Measurements from ENCODE around the gene POU3F2.

POU3F2 gene

GRCh38 chr6:98840385-98840784, 6.0 kb downstream of the POU3F2 start:
- ChIA-PET CTCF (interaction anchor here (0.6 to 1.0 kb wide), 2 partner anchors 70 to 71 kb away, joined by 3 read pairs; no protein-coding TSS in a partner anchor), POLR2A (no interaction called here)
- TF ChIP-seq NFRKB (IDR thresholded peaks at IDR 0.05) (no peak), LEF1 (IDR thresholded peaks at IDR 0.05; ENCODE audit: borderline replicate concordance) (no peak)
- no peak for DNase-seq (ENCODE audit: extremely low spot score)

GRCh38 chr6:98840996-98841513, 6.7 kb downstream of the POU3F2 start:
- ChIA-PET CTCF (no interaction called here), POLR2A (no interaction called here)
- no peak for DNase-seq (ENCODE audit: extremely low spot score)
- TF ChIP-seq SUZ12 (IDR thresholded peaks at IDR 0.05), result no peak
- no peak for TF ChIP-seq FOXM1 (IDR thresholded peaks at IDR 0.05; ENCODE audit: borderline replicate concordance)
- no peak for TF ChIP-seq FOXA1 (IDR thresholded peaks at IDR 0.05)
- no peak for TF ChIP-seq TARDBP (IDR thresholded peaks at IDR 0.05)
- TF ChIP-seq NFRKB (IDR thresholded peaks at IDR 0.05), result no peak
- TF ChIP-seq FOXK2 (IDR thresholded peaks at IDR 0.05), result no peak
- no peak for TF ChIP-seq CTBP1 (IDR thresholded peaks at IDR 0.05; ENCODE audit: borderline replicate concordance)
- TF ChIP-seq LEF1 (IDR thresholded peaks at IDR 0.05; ENCODE audit: borderline replicate concordance), result no peak
- TF ChIP-seq ARNT (IDR thresholded peaks at IDR 0.05), result no peak

- CTCF ChIA-PET, result no interaction called here
- POLR2A ChIA-PET, result no interaction called here
- DNase-seq (ENCODE audit: extremely low spot score), result no peak
- TF ChIP-seq FOXK2 (IDR thresholded peaks at IDR 0.05) (no peak), L3MBTL2 (conservative IDR thresholded peaks at IDR 0.05) (no peak), CTBP1 (IDR thresholded peaks at IDR 0.05; ENCODE audit: borderline replicate concordance) (no peak), SP1 (IDR thresholded peaks at IDR 0.05) (no peak), TARDBP (IDR thresholded peaks at IDR 0.05) (no peak), PKNOX1 (IDR thresholded peaks at IDR 0.05) (no peak), SUZ12 (IDR thresholded peaks at IDR 0.05) (no peak), LEF1 (IDR thresholded peaks at IDR 0.05; ENCODE audit: borderline replicate concordance) (no peak)
These were observed 7.4 kb downstream of the POU3F2 start for GRCh38 chr6:98841621-98842341.

- ChIA-PET CTCF (interaction anchor here (0.5 kb wide), 1 partner anchor 85 kb away, joined by 3 read pairs; no protein-coding TSS in a partner anchor), POLR2A (no interaction called here)
- no peak for DNase-seq (ENCODE audit: extremely low spot score)
- TF ChIP-seq NFRKB (IDR thresholded peaks at IDR 0.05), result no peak
- no peak for TF ChIP-seq LEF1 (IDR thresholded peaks at IDR 0.05; ENCODE audit: borderline replicate concordance)
- TF ChIP-seq CTBP1 (IDR thresholded peaks at IDR 0.05; ENCODE audit: borderline replicate concordance), result no peak
- no peak for TF ChIP-seq SUZ12 (IDR thresholded peaks at IDR 0.05)
- no peak for TF ChIP-seq HDGF (IDR thresholded peaks at IDR 0.05; ENCODE audit: borderline replicate concordance)
- TF ChIP-seq SP1 (IDR thresholded peaks at IDR 0.05), result no peak
These were observed 8.2 kb downstream of the POU3F2 start for GRCh38 chr6:98842342-98843180.

- ChIA-PET CTCF (interaction anchor here (0.5 to 0.6 kb wide), 2 partner anchors 84 to 1022 kb away, joined by 3 to 4 read pairs; no protein-coding TSS in a partner anchor), POLR2A (no interaction called here)
- no peak for DNase-seq (ENCODE audit: extremely low spot score)
- TF ChIP-seq SUZ12 (IDR thresholded peaks at IDR 0.05) (no peak), NFRKB (IDR thresholded peaks at IDR 0.05) (no peak), ELF4 (IDR thresholded peaks at IDR 0.05) (no peak), HDGF (IDR thresholded peaks at IDR 0.05; ENCODE audit: borderline replicate concordance) (no peak), SP1 (IDR thresholded peaks at IDR 0.05) (no peak), CTBP1 (IDR thresholded peaks at IDR 0.05; ENCODE audit: borderline replicate concordance) (no peak)
These were observed 9.2 kb downstream of the POU3F2 start for GRCh38 chr6:98843271-98844243.

- ChIA-PET POLR2A (interaction anchor here (1.3 kb wide), 1 partner anchor 12 kb away, joined by 4 read pairs; no protein-coding TSS in a partner anchor), CTCF (no interaction called here)
- TF ChIP-seq TARDBP (IDR thresholded peaks at IDR 0.05) (no peak), NFRKB (IDR thresholded peaks at IDR 0.05) (no peak), SUZ12 (IDR thresholded peaks at IDR 0.05) (no peak), BHLHE40 (IDR thresholded peaks at IDR 0.05; ENCODE audit: borderline replicate concordance) (no peak), ELF4 (IDR thresholded peaks at IDR 0.05) (no peak), FOXK2 (IDR thresholded peaks at IDR 0.05) (no peak), PKNOX1 (IDR thresholded peaks at IDR 0.05) (no peak), CTBP1 (IDR thresholded peaks at IDR 0.05; ENCODE audit: borderline replicate concordance) (no peak), ZNF384 (IDR thresholded peaks at IDR 0.05) (no peak), HDGF (IDR thresholded peaks at IDR 0.05; ENCODE audit: borderline replicate concordance) (no peak), SP1 (IDR thresholded peaks at IDR 0.05) (no peak), L3MBTL2 (conservative IDR thresholded peaks at IDR 0.05) (no peak), FOXA1 (IDR thresholded peaks at IDR 0.05) (no peak), LEF1 (IDR thresholded peaks at IDR 0.05; ENCODE audit: borderline replicate concordance) (no peak), FOXM1 (IDR thresholded peaks at IDR 0.05; ENCODE audit: borderline replicate concordance) (no peak), ARNT (IDR thresholded peaks at IDR 0.05) (no peak)
- no peak for DNase-seq (ENCODE audit: extremely low spot score)
These were observed 10.2 kb downstream of the POU3F2 start for GRCh38 chr6:98844244-98845210.

All from HEK293T (cell line).